Ishikawa (cell line): Measurements from ENCODE around the gene ARHGEF11.

Source experiments
- CEBPB ChIP-seq: IDR thresholded peaks from 2 replicates; pipeline ENCODE4 v1.6.1; 2012
- CREB1 ChIP-seq: IDR thresholded peaks from 2 replicates; pipeline ENCODE4 v1.6.1; 2012; ENCODE audit warnings: low read depth
- EGR1 ChIP-seq: IDR thresholded peaks from 2 replicates; pipeline ENCODE4 v1.6.1; 2012
- EP300 ChIP-seq: IDR thresholded peaks from 2 replicates; pipeline ENCODE4 v1.6.1; 2012; ENCODE audit warnings: borderline replicate concordance
- FOXM1 ChIP-seq: IDR thresholded peaks from 2 replicates; pipeline ENCODE4 v1.6.1; 2012; ENCODE audit warnings: low read depth, borderline replicate concordance
- NFIC ChIP-seq: IDR thresholded peaks from 2 replicates; pipeline ENCODE4 v1.6.1; 2012
- RAD21 ChIP-seq: IDR thresholded peaks from 2 replicates; pipeline ENCODE4 v1.6.1; 2012; ENCODE audit warnings: low read depth
- TAF1 ChIP-seq: IDR thresholded peaks from 2 replicates; pipeline ENCODE4 v1.6.1; 2012; ENCODE audit warnings: low read depth, mild to moderate bottlenecking
- TCF12 ChIP-seq: IDR thresholded peaks from 2 replicates; pipeline ENCODE4 v1.6.1; 2012; ENCODE audit warnings: low read depth
- TEAD4 ChIP-seq: IDR thresholded peaks from 2 replicates; pipeline ENCODE4 v1.6.1; 2012
- YY1 ChIP-seq: IDR thresholded peaks from 2 replicates; pipeline ENCODE4 v1.6.1; 2012; ENCODE audit warnings: low read depth
- ZBTB7A ChIP-seq: IDR thresholded peaks from 2 replicates; pipeline ENCODE4 v1.6.1; 2012; ENCODE audit warnings: low read depth
- TF ChIP-seq, protein P1 (sequence below): IDR thresholded peaks from 2 replicates; pipeline ENCODE4 v1.6.1; 2012; ENCODE audit warnings: low read depth, mild to moderate bottlenecking
- TF ChIP-seq, protein P2 (sequence below): IDR thresholded peaks from 2 replicates; pipeline ENCODE4 v1.6.1; 2012
- TF ChIP-seq, protein P3 (sequence below): IDR thresholded peaks from 2 replicates; pipeline ENCODE4 v1.6.1; 2012

The ARHGEF11 gene

DNA sequence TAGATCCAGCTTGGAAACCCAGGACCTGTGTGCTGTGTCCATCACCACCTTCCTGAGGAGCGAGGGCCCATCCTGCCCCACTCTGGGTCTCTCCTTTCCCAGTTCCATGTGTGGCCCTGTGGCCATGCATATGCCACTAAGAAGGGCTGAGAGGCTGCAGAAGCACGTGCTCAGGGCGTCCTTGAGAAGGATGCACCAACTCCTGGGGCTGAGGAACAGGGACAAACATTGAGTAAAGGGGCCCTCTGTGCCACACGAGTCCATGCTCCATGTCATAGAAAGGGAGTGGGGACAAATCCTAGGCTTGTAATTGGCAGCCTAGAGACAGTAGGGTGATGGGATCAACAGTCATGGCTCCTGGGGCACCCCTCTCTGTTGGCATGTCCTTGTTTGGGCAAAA, 45.6 kb upstream of the ARHGEF11 start:
- TF ChIP-seq CREB1 (no peak), EGR1 (no peak), TCF12 (no peak), CEBPB (no peak), TEAD4 (no peak), NFIC (no peak), RAD21 (no peak), EP300 (no peak), TAF1 (no peak), FOXM1 (no peak), YY1 (no peak)
- TF ChIP-seq, protein P1, sequence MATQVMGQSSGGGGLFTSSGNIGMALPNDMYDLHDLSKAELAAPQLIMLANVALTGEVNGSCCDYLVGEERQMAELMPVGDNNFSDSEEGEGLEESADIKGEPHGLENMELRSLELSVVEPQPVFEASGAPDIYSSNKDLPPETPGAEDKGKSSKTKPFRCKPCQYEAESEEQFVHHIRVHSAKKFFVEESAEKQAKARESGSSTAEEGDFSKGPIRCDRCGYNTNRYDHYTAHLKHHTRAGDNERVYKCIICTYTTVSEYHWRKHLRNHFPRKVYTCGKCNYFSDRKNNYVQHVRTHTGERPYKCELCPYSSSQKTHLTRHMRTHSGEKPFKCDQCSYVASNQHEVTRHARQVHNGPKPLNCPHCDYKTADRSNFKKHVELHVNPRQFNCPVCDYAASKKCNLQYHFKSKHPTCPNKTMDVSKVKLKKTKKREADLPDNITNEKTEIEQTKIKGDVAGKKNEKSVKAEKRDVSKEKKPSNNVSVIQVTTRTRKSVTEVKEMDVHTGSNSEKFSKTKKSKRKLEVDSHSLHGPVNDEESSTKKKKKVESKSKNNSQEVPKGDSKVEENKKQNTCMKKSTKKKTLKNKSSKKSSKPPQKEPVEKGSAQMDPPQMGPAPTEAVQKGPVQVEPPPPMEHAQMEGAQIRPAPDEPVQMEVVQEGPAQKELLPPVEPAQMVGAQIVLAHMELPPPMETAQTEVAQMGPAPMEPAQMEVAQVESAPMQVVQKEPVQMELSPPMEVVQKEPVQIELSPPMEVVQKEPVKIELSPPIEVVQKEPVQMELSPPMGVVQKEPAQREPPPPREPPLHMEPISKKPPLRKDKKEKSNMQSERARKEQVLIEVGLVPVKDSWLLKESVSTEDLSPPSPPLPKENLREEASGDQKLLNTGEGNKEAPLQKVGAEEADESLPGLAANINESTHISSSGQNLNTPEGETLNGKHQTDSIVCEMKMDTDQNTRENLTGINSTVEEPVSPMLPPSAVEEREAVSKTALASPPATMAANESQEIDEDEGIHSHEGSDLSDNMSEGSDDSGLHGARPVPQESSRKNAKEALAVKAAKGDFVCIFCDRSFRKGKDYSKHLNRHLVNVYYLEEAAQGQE, result no peak
- TF ChIP-seq, protein P2, sequence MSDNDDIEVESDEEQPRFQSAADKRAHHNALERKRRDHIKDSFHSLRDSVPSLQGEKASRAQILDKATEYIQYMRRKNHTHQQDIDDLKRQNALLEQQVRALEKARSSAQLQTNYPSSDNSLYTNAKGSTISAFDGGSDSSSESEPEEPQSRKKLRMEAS, result no peak
- TF ChIP-seq, protein P3, sequence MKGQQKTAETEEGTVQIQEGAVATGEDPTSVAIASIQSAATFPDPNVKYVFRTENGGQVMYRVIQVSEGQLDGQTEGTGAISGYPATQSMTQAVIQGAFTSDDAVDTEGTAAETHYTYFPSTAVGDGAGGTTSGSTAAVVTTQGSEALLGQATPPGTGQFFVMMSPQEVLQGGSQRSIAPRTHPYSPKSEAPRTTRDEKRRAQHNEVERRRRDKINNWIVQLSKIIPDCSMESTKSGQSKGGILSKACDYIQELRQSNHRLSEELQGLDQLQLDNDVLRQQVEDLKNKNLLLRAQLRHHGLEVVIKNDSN, result no peak

DNA sequence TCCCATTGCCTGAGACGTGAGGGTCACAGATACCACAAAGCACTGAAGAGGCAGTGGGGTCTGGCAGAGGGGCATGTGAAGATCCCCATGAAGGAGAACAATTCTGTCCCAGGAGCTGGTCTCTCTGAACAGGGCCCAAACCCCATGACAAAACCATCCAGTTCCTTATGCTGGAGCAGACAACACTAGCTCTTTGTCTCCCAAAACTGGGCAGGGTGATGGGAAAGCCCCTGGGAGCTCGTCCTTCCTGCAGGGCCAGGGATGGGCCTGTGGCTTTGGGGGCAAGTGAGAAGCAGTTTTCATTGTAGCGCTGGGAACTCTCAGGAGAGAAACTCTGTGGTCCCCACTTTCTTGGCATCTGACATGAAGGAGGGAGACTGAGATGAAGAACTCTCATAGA, 45.2 kb upstream of the ARHGEF11 start:
- TF ChIP-seq ZBTB7A, result no peak
- TF ChIP-seq TEAD4, result no peak
- TF ChIP-seq, protein P3, result no peak
- TF ChIP-seq RAD21, result no peak
- no peak for TF ChIP-seq TCF12
- no peak for TF ChIP-seq CREB1
- TF ChIP-seq, protein P2, result no peak
- TF ChIP-seq, protein P1, result no peak
- no peak for TF ChIP-seq EP300

DNA sequence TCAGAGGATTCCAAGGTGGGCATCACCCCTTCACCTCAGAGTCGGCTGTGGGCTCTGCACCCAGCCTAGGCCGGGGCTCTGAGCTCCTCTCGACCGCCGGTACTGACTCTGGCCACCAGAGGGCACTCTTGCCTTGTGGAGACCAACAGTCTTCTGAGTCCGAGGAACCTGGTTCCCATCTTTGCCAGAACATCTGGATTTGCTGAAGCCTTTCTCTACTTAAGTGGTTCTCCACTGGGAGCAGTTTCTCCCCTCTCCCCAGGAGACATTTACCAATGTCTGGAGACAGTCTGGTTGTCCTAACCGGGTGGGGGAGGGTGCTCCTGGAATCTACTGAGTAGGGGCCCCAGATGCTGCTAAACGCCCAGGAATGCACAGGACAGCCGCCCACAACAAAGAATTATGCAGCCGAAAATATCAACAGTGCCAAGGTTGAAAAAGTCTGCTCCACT, 44.7 kb upstream of the ARHGEF11 start:
- no peak for TF ChIP-seq CREB1
- peak; percentile 95 for TF ChIP-seq RAD21
- no peak for TF ChIP-seq FOXM1
- no peak for TF ChIP-seq EP300

DNA sequence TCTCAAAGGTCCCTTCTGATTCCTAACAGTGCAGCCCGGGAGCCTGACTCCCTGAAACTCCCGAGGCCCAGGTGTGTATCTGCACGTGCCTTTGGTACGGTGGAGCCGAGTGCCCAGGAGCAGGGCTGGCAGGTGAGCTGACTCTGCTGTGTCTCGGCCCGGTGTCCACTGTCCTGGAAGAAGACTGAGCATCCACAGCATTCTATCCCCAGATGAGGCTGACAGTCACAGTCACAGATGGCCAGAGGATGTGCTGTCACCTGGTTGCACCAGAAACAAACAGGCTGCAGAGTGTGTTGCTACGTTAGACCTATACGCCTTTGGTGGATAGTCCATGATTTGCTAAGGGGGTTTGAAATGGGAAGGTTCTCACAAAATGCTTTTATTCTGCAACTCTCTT, 44.2 kb upstream of the ARHGEF11 start:
- TF ChIP-seq, protein P1, result no peak
- TF ChIP-seq TEAD4, result no peak
- TF ChIP-seq RAD21, result no peak
- no peak for TF ChIP-seq FOXM1
- no peak for TF ChIP-seq YY1
- TF ChIP-seq ZBTB7A, result no peak
- no peak for TF ChIP-seq CEBPB
- TF ChIP-seq NFIC, result no peak
- TF ChIP-seq EGR1, result no peak
- TF ChIP-seq, protein P3, result no peak
- no peak for TF ChIP-seq TCF12

DNA sequence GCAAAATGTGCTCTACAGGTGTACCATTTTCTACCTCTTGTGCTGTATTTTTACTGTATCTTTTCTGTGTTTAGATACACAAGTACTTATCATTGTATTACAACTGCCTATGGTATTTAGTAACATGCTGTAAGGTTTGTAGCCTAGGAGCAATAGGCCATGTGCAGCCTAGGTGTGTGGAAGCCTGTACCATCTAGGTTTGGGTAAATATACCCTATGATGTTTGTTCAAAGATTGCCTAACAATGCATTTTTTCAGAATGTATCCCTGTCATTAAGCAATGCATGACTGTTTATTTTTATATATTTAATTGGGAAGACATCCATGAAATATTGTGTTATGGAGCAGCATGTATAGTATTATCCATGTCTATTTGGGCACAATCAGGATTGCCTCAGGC, 43.1 kb upstream of the ARHGEF11 start:
- TF ChIP-seq ZBTB7A, result no peak
- TF ChIP-seq TEAD4, result no peak
- TF ChIP-seq CEBPB, result no peak
- TF ChIP-seq, protein P2, result no peak
- TF ChIP-seq RAD21, result no peak
- TF ChIP-seq, protein P1, result no peak
- TF ChIP-seq TAF1, result no peak
- no peak for TF ChIP-seq CREB1
- TF ChIP-seq YY1, result no peak
